GM10266 (cell line): ENCODE results near the gene HIPK4.
A peak's percentile ranks its signal among the peaks of the same experiment; 100 is the strongest.
"Not testable (repeated sequence)": the region's sequence is repeated elsewhere in the genome, so short reads cannot be mapped to it uniquely, and the experiment has no call there.

ENCODE experiments used
- DNase-seq: peaks from one replicate; pipeline ENCODE4 v3.0.0; 2012; ENCODE audit errors: extremely low spot score
- CTCF ChIP-seq: IDR thresholded peaks from 2 replicates; pipeline ENCODE4 v1.5.1; 2012; ENCODE audit warnings: mild to moderate bottlenecking, low read depth; ENCODE audit not compliant: control insufficient read depth, insufficient read depth; ENCODE audit errors: missing control alignments

HIPK4 gene

GRCh38 chr19:40414542-40415535, 24.9 kb upstream of the HIPK4 start:
- DNase-seq, result no peak

GRCh38 chr19:40413291-40413845, 23.4 kb upstream of the HIPK4 start, which contains the start of gene PRX:
Gene PRX (minus strand): TSS chr19:40413378. CDS start chr19:40407932, 5,446 bp downstream.
- no peak for DNase-seq
- no peak for TF ChIP-seq CTCF

More at GRCh38 chr19:40414542-40415535, 24.9 kb upstream of the HIPK4 start:
- no peak for TF ChIP-seq CTCF

GRCh38 chr19:40412866-40413265, 22.9 kb upstream of the HIPK4 start:
- DNase-seq, result no peak
- no peak for TF ChIP-seq CTCF

- no peak for TF ChIP-seq CTCF
- no peak for DNase-seq
Observed at GRCh38 chr19:40411958-40412499, 22.0 kb upstream of the HIPK4 start.

- no peak for DNase-seq
- TF ChIP-seq CTCF, result no peak
Observed at GRCh38 chr19:40411125-40411842, 21.3 kb upstream of the HIPK4 start.

GRCh38 chr19:40410030-40410389, 20.0 kb upstream of the HIPK4 start:
- peak; percentile 37 for DNase-seq
- no peak for TF ChIP-seq CTCF

- DNase-seq, result not testable (repeated sequence)
Observed at GRCh38 chr19:40408598-40408925, 18.6 kb upstream of the HIPK4 start.
